Measurements from ENCODE around the gene ZNF148. TPM values are rescaled to one million over a fixed set of nuclear protein-coding genes. Genes with fewer than 3 reads are reported as not detected.
A peak's percentile ranks its signal among the peaks of the same experiment; 100 is the strongest.
"Not testable (repeated sequence)": the region's sequence is repeated elsewhere in the genome, so short reads cannot be mapped to it uniquely, and the experiment has no call there.

ZNF148 gene, protein sequence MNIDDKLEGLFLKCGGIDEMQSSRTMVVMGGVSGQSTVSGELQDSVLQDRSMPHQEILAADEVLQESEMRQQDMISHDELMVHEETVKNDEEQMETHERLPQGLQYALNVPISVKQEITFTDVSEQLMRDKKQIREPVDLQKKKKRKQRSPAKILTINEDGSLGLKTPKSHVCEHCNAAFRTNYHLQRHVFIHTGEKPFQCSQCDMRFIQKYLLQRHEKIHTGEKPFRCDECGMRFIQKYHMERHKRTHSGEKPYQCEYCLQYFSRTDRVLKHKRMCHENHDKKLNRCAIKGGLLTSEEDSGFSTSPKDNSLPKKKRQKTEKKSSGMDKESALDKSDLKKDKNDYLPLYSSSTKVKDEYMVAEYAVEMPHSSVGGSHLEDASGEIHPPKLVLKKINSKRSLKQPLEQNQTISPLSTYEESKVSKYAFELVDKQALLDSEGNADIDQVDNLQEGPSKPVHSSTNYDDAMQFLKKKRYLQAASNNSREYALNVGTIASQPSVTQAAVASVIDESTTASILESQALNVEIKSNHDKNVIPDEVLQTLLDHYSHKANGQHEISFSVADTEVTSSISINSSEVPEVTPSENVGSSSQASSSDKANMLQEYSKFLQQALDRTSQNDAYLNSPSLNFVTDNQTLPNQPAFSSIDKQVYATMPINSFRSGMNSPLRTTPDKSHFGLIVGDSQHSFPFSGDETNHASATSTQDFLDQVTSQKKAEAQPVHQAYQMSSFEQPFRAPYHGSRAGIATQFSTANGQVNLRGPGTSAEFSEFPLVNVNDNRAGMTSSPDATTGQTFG
- 10 to 100 TPM; 36.9 to 41.9 TPM for total RNA-seq

DNA sequence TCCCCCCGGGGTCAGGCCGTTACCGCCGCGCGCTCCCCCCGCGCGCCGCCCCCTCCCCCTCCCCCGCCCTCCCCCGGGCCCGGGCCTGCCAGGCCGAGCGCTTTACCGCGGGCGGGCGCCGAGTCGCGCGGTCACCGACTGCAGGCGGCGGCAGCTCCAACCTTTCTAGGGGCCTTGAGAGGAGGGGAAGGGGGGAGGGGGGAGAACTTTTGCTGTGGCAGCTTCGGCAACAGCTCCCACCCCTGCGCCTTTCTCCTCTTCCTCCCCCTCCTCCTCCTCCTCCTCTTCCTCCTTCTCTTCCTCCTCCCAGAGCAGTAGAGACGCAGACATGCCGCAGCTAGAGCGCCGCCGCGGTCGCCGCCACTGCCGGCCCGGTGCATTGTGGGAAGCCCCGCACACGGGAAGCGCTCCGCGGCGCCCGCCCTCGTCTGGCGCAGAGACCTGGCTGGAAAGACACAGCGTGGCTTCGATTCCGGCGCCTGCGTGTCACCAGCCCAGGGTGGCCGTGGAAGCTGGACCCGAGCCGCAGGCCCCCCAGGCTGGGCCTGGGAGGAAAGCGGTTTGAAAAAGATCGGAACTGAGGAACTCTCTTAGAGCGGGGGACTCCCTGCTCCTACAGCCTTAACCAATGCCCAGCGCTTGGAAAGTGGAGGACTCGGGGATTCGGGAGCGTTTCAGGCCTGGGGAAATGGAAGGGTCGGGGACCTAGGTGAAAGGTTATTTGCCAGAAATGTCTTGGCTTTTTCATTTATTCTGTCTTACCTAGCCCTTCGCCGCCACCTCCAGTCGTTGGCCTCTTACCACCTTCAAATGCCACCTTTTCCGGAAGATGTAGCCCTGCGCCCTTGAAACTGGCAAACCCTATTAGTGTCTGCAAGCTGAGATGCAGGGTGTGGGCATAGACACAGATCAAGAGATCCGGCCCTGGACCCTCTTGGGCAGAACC lies at the start of gene ZNF148:
TSS of gene ZNF148 (minus strand) at position 330 of the 946 bp plus-strand sequence. CDS start 61,685 bp downstream, outside the sequence.
- DNase-seq: peak; percentile 91
- H3K27me3 Mint-ChIP-seq: no peaks in the 10 kb centered on the region
- POLR2A ChIA-PET: interaction anchor here (0.6 to 1.9 kb wide), 13 partner anchors 9 to 317 kb away, joined by 3 to 18 read pairs (median 3); no protein-coding TSS in a partner anchor
- H3K36me3 Mint-ChIP-seq (ENCODE audit: low read depth): peaks cover 26% of the 10 kb centered on the region
- no peaks in the 10 kb centered on the region for H3K9me3 Mint-ChIP-seq
- H3K4me1 Mint-ChIP-seq: peaks cover 33% of the 10 kb centered on the region
- peak within 1 kb of the TSS; percentile 85 for H3K27ac Mint-ChIP-seq
- H3K4me3 Mint-ChIP-seq: peak within 1 kb of the TSS; percentile 97
- CTCF ChIA-PET: interaction anchor here (0.7 to 1.1 kb wide), 4 partner anchors 10 to 221 kb away, joined by 3 to 4 read pairs (median 3); no protein-coding TSS in a partner anchor

DNA sequence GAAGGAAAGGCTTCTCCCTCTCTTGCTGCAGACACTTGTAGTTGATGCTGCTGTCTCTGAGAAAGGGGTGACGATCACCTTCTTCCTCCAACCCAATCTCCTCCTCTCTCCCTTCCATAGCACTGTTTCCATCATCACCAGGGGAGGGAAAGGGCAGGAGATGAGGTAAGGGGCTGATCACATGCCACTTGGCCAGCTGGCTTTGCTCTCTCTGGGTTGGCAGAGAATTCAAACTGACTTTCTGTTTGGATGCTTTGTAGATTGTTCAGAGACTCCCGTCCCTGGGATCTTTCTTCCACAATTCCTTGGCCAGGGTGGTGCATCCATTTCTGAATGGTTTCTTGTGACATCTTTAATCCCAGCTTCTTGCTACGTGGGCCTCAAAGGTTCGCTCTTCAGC lies 43.2 kb upstream of the ZNF148 start:
- Mint-ChIP-seq H3K4me1 (no peaks in the 10 kb centered on the region), H3K27me3 (peaks cover 7% of the 10 kb centered on the region), H3K9me3 (no peaks in the 10 kb centered on the region), H3K4me3 (no peak overlapping the region), H3K27ac (no peak overlapping the region), H3K36me3 (ENCODE audit: low read depth) (no peaks in the 10 kb centered on the region)
- DNase-seq: no peak
- ChIA-PET CTCF (no interaction called here), POLR2A (no interaction called here)

DNA sequence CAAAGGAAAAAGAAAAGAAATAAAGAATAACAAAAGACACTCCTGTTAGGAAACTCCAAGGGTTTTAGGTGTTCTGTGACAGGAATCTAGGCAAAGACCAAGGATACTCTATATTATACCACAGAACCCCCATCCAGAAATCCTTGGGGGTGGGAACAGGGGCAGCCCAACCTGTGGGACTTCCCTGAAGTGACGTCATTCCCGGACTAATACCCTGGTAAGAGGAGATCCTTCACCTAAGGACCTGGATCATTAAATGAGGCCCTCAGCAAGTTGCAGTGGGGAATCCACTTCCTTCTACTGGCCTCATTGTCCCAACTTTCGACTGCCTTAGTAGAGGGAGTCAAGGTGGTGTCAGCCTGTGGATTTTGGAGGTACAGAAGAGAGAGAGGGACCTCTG lies 41.1 kb upstream of the ZNF148 start:
- peaks cover 22% of the 10 kb centered on the region for H3K27me3 Mint-ChIP-seq
- no peak overlapping the region for H3K27ac Mint-ChIP-seq
- no peaks in the 10 kb centered on the region for H3K9me3 Mint-ChIP-seq
- DNase-seq: no peak
- no peaks in the 10 kb centered on the region for H3K36me3 Mint-ChIP-seq (ENCODE audit: low read depth)
- H3K4me3 Mint-ChIP-seq: no peak overlapping the region
- POLR2A ChIA-PET: no interaction called here
- H3K4me1 Mint-ChIP-seq: no peaks in the 10 kb centered on the region
- CTCF ChIA-PET: no interaction called here

DNA sequence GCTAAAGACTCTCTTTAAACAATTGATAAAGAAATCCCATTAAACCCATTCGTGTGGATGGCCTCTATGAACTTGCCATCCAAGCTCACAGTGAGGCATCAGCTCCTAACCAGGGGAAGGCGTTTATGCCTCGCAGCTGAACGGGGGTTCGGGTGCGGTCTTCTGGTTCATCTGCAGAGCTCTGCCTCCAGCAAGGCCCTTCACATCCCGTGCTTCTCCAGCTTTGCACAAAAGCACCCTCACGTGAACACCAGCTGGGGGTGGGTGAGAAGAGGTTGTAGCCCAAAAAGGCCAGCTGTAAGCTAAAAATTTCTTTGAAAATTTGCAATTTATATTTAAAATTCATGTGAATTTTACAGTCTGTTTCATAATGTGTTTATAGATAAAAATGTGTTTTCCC lies 39.5 kb upstream of the ZNF148 start:
- H3K4me3 Mint-ChIP-seq: no peak overlapping the region
- ChIA-PET POLR2A (no interaction called here), CTCF (no interaction called here)
- DNase-seq: no peak
- H3K4me1 Mint-ChIP-seq: no peaks in the 10 kb centered on the region
- H3K27me3 Mint-ChIP-seq: peaks cover 33% of the 10 kb centered on the region
- H3K27ac Mint-ChIP-seq: no peak overlapping the region
- H3K36me3 Mint-ChIP-seq (ENCODE audit: low read depth): no peaks in the 10 kb centered on the region
- H3K9me3 Mint-ChIP-seq: no peaks in the 10 kb centered on the region

DNA sequence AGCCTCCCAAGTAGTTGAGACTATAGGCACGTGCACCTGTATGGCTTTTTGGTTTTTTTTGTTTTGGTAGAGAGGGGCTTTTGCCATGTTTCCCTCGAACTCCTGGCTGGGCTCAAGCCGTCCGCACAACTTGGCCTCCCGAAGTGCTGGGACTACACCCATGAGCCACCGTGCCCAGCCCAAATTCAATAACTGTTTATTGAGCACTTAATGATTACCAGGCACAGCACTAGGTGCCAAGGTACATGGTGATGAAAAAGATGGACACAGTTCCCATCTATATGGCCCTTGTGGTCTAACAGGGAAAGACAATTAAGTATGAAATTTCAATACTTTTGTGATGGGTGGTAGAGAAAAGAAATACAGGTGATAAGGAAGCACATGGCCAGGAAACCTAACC lies 35.8 kb upstream of the ZNF148 start:
- ChIA-PET CTCF (no interaction called here), POLR2A (no interaction called here)
- H3K27ac Mint-ChIP-seq: no peak overlapping the region
- DNase-seq: no peak
- peaks cover 52% of the 10 kb centered on the region for H3K27me3 Mint-ChIP-seq
- H3K36me3 Mint-ChIP-seq (ENCODE audit: low read depth): no peaks in the 10 kb centered on the region
- peaks cover 2% of the 10 kb centered on the region for H3K4me1 Mint-ChIP-seq
- H3K9me3 Mint-ChIP-seq: no peaks in the 10 kb centered on the region
- no peak overlapping the region for H3K4me3 Mint-ChIP-seq

DNA sequence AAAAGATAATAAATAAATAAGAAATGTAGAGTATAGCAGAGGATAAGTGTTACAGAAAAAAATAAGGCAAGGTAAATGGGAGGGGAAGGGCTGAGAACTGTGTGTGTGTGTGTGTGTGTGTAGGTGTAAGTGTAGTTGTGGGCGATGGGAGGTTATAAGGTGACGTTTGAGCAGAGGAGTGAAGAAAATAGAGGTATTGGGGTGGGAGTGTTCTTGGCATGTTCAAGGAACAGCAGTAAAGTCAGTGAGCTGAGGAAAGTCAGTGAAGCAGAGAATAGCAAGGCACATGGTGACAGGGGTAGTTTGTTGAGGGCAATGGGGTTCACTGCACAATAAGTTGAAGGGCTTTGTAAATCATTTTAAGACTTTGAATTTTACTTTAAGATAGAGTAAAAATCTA lies 30.9 kb upstream of the ZNF148 start:
- DNase-seq: no peak
- peaks cover 31% of the 10 kb centered on the region for H3K27me3 Mint-ChIP-seq
- ChIA-PET CTCF (no interaction called here), POLR2A (no interaction called here)
- H3K9me3 Mint-ChIP-seq: peaks cover 8% of the 10 kb centered on the region
- peaks cover 2% of the 10 kb centered on the region for H3K4me1 Mint-ChIP-seq
- H3K36me3 Mint-ChIP-seq (ENCODE audit: low read depth): no peaks in the 10 kb centered on the region
- no peak overlapping the region for H3K4me3 Mint-ChIP-seq
- no peak overlapping the region for H3K27ac Mint-ChIP-seq

DNA sequence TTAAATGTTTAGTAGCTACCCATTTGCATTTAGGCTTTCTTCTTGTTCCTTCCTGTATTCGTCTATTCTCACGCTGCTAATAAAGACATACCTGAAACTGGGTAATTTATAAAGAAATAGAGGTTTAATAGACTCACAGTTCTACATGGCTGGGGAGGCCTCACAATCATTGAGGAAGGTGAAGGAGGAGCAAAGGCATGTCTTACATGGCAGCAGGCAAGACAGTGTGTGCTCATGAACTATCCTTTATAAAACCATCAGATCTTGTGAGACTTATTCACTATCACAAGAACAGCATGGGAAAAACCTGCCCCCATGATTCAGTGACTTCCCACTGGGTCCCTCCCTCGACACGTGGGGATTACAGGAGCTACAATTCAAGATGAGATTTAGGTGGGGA lies 30.4 kb upstream of the ZNF148 start:
- POLR2A ChIA-PET; H3K27ac Mint-ChIP-seq; CTCF ChIA-PET; H3K4me3 Mint-ChIP-seq; H3K36me3 Mint-ChIP-seq (ENCODE audit: low read depth); H3K9me3 Mint-ChIP-seq; DNase-seq; H3K4me1 Mint-ChIP-seq: not testable (repeated sequence)
- H3K27me3 Mint-ChIP-seq: peaks cover 30% of the 10 kb centered on the region

DNA sequence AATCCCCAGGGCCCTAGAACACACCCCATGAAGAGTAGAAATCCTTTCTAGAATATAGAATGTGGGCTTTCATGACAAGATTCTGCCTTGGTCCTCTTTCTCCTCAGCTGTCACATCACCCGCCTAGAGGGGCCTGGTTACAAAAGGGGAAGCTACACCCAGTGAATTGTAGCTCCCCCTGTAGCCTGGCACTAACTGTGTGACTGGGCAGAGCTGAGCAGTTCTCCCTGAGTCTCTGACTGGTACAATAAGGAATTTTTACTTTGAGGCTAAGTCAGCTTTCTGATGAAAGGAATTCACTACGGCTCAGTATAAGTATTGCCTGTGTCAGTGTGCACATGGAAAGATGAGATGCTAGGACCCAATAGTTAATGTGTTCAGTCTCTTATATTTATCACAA lies 28.7 kb upstream of the ZNF148 start:
- H3K36me3 Mint-ChIP-seq (ENCODE audit: low read depth): no peaks in the 10 kb centered on the region
- CTCF ChIA-PET: interaction anchor here (0.9 kb wide), 1 partner anchor 409 kb away, joined by 3 read pairs; no protein-coding TSS in a partner anchor

DNA sequence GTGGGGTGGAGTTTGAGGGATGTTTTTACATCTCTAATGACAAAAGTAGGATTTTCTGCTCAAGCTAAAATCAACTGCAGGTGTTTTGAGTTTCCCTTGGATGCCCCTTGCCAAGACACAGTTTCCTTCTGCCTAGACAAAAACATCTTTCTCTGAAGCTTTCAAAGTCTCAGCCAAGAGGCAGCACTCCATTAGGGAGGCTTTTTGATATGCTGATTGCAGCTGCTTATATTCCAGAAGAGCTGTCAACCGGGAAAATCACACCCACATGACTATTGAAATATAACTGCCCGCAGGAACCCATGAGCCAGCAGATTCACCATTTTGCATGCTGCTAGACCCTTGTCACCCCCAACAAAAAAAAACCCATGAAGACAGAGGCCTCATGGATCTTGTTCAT lies 27.5 kb upstream of the ZNF148 start:
- POLR2A ChIA-PET: no interaction called here
- no peak for DNase-seq
- Mint-ChIP-seq H3K9me3 (peaks cover 8% of the 10 kb centered on the region), H3K4me1 (peaks cover 2% of the 10 kb centered on the region), H3K4me3 (no peak overlapping the region), H3K27ac (no peak overlapping the region), H3K36me3 (ENCODE audit: low read depth) (no peaks in the 10 kb centered on the region), H3K27me3 (peaks cover 27% of the 10 kb centered on the region)
- CTCF ChIA-PET: interaction anchor here (0.9 kb wide), 1 partner anchor 408 kb away, joined by 3 read pairs; no protein-coding TSS in a partner anchor

More for the DNA sequence above, 28.7 kb upstream of the ZNF148 start:
- POLR2A ChIA-PET: no interaction called here
- H3K9me3 Mint-ChIP-seq: peaks cover 8% of the 10 kb centered on the region
- H3K4me3 Mint-ChIP-seq: no peak overlapping the region
- DNase-seq: no peak
- H3K27ac Mint-ChIP-seq: no peak overlapping the region
- H3K4me1 Mint-ChIP-seq: peaks cover 2% of the 10 kb centered on the region
- peaks cover 24% of the 10 kb centered on the region for H3K27me3 Mint-ChIP-seq

DNA sequence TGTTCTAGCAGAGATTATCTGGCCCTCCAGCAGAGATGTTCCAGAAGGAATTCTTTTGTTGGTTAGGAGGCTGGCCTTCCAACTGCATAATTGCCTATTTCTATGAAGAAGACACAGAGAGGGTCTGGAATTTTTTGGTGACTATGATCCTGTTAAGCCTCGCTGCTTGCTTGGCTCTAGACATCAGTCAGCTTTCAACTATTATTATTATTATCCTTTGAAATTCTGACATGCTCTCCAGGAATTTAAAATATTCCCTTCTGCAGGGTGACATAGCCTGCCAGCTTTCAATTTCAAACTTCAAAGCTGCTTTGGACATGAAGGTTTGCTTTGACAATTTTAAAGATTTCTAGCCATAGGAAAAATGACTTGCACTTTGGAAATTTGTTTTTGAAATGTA lies 26.3 kb upstream of the ZNF148 start:
- peaks cover 26% of the 10 kb centered on the region for H3K27me3 Mint-ChIP-seq
- peaks cover 8% of the 10 kb centered on the region for H3K9me3 Mint-ChIP-seq
- H3K4me1 Mint-ChIP-seq: peaks cover 2% of the 10 kb centered on the region
- no peaks in the 10 kb centered on the region for H3K36me3 Mint-ChIP-seq (ENCODE audit: low read depth)
- CTCF ChIA-PET: interaction anchor here (1.0 kb wide), 1 partner anchor 184 kb away, joined by 4 read pairs; no protein-coding TSS in a partner anchor
- no peak overlapping the region for H3K27ac Mint-ChIP-seq
- POLR2A ChIA-PET: no interaction called here
- no peak for DNase-seq
- no peak overlapping the region for H3K4me3 Mint-ChIP-seq

DNA sequence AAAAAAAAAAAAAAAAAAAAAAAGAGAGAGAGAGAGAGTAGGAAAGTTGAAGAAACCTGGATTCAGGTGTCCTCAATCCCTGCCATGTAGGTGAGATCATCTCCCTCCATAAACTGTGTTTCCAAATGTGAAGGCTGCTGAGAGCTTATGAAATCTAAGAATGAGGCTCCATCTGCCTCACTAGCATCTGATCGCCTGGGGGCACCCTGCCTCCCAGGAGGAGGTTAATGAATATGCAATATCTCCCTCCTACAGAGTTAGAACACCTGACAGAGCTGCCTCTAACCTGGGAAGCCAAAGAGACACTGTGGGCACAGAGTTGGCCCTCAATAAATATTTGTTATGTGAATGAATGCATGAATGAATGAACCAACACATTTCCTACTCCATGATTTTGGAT lies 23.8 kb upstream of the ZNF148 start:
- no peaks in the 10 kb centered on the region for H3K4me1 Mint-ChIP-seq
- H3K4me3 Mint-ChIP-seq: no peak overlapping the region
- DNase-seq: no peak
- no peak overlapping the region for H3K27ac Mint-ChIP-seq
- H3K36me3 Mint-ChIP-seq (ENCODE audit: low read depth): no peaks in the 10 kb centered on the region
- H3K9me3 Mint-ChIP-seq: no peaks in the 10 kb centered on the region
- ChIA-PET POLR2A (no interaction called here), CTCF (interaction anchor here (0.7 kb wide), 1 partner anchor 34 kb away, joined by 3 read pairs; no protein-coding TSS in a partner anchor)
- H3K27me3 Mint-ChIP-seq: peaks cover 30% of the 10 kb centered on the region

DNA sequence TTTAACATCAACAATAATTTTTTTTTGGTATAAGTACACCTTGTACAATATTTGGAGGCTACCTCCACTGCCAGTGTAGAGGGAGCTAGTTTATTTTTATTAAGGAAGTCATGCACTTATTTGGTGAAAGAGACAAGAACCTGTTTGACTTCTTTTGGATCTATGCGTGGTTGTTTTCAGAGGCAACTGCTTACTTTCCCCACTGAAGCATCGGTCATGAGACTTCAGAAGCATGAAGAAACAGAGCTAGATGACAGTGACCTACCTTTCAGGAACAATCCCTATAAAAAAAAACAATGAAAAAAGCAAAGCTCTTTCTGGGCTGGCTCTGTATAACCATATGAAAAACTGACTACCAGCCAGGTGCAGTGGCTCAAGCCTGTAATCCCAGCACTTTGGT lies 20.0 kb upstream of the ZNF148 start:
- ChIA-PET POLR2A (no interaction called here), CTCF (no interaction called here)

More for the DNA sequence above, 20.0 kb upstream of the ZNF148 start:
- no peak overlapping the region for H3K27ac Mint-ChIP-seq
- peaks cover 34% of the 10 kb centered on the region for H3K27me3 Mint-ChIP-seq
- no peaks in the 10 kb centered on the region for H3K36me3 Mint-ChIP-seq (ENCODE audit: low read depth)
- peaks cover 1% of the 10 kb centered on the region for H3K4me1 Mint-ChIP-seq
- no peak for DNase-seq
- no peak overlapping the region for H3K4me3 Mint-ChIP-seq
- no peaks in the 10 kb centered on the region for H3K9me3 Mint-ChIP-seq
